BLaER1 (cell line): Measurements from ENCODE around the gene MGAT3.

ENCODE experiments used
- H3K27ac ChIP-seq: shearing (Covaris generic); formaldehyde crosslinking; 2 replicates; pipeline ENCODE4 v1.8.1; 2022
- H3K27me3 ChIP-seq: shearing (Covaris generic); formaldehyde crosslinking; 2 replicates; pipeline ENCODE4 v1.8.1; 2022
- H3K36me3 ChIP-seq: shearing (Covaris generic); formaldehyde crosslinking; 2 replicates; pipeline ENCODE4 v1.8.1; 2022
- H3K4me1 ChIP-seq: shearing (Covaris generic); formaldehyde crosslinking; 2 replicates; pipeline ENCODE4 v1.8.1; 2022
- H3K4me2 ChIP-seq: shearing (Covaris generic); formaldehyde crosslinking; 2 replicates; pipeline ENCODE4 v1.8.1; 2022
- H3K4me3 ChIP-seq: shearing (Covaris generic); formaldehyde crosslinking; 2 replicates; pipeline ENCODE4 v1.8.1; 2022
- H3K9ac ChIP-seq: shearing (Covaris generic); formaldehyde crosslinking; 2 replicates; pipeline ENCODE4 v1.8.1; 2022
- H3K9me3 ChIP-seq: shearing (Covaris generic); formaldehyde crosslinking; 2 replicates; pipeline ENCODE4 v1.8.1; 2022
- H4K20me1 ChIP-seq: shearing (Covaris generic); formaldehyde crosslinking; 2 replicates; pipeline ENCODE4 v1.8.1; 2022
- Cebpa-rat ChIP-seq: shearing (Covaris generic); IDR thresholded peaks from 2 replicates; pipeline ENCODE4 v1.8.1; 2022

Gene MGAT3

GRCh38 chr22:39492186-39492585 lies 35.4 kb downstream of the MGAT3 start:
- Histone ChIP-seq H3K9me3 (no peaks in the 10 kb centered on the region), H3K36me3 (peaks cover 16% of the 10 kb centered on the region), H3K4me2 (no peak overlapping the region), H3K27me3 (no peaks in the 10 kb centered on the region), H4K20me1 (no peaks in the 10 kb centered on the region), H3K4me1 (peaks cover 39% of the 10 kb centered on the region), H3K4me3 (no peak overlapping the region), H3K27ac (no peak overlapping the region), H3K9ac (no peak overlapping the region)
- no peak for TF ChIP-seq Cebpa-rat

DNA sequence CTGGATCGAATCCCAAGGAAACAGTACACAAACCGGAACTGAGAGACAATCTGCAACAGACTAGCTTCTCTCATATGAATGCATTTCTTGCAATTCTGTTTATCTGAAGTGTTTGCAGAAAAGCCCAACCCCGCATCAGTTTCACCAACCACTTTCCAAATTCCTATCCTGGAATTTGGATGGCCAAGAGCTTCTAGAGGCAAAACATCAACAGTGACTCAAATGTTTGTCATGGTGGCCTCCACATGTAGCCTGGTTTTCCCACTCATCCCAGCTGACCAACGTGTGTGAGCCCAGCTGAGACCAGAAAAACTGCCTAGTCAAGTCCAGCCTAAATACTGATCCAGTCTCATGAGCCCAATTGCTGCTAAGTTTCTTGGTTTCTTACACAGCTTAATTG lies 36.9 kb downstream of the MGAT3 start:
- no peak for TF ChIP-seq Cebpa-rat
- Histone ChIP-seq H3K4me1 (peaks cover 39% of the 10 kb centered on the region), H3K27ac (no peak overlapping the region), H3K36me3 (no peaks in the 10 kb centered on the region; the same call in 1 of the 2 replicates), H3K27me3 (no peaks in the 10 kb centered on the region), H3K4me2 (no peak overlapping the region), H3K9ac (no peak overlapping the region), H4K20me1 (no peaks in the 10 kb centered on the region), H3K4me3 (no peak overlapping the region), H3K9me3 (no peaks in the 10 kb centered on the region)

DNA sequence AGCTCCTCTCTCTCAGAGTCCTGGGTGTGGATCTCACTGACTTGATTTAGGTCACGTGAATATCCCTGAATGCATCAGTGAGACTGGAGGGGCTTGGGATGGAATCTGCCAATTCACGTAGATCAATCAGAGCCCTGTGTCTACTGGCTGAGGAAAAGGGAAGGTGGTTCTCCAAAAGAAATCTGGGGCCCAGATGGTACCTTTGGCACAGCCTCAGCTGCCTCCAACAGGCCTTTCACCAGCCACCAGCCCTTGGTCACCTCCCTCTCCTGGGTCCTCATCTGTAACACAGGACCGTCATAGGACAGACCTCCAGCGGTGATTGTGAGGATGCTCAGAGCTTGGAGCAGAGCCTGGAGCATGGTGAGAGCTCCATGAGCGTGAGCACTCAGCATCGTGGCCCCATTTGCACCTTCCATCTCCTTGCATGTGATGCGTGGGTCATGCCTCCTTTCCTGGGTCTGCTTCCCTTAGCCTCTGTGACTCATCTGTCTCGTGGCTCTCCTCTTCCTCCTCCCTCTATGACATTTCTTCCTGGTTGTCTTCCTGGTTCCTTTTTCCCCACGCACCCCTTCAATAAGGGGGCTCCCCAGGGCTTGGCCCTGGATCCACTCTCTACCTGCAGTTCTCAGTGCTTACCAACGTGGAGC lies 37.8 kb downstream of the MGAT3 start:
- H3K4me2 ChIP-seq = no peak overlapping the region

DNA sequence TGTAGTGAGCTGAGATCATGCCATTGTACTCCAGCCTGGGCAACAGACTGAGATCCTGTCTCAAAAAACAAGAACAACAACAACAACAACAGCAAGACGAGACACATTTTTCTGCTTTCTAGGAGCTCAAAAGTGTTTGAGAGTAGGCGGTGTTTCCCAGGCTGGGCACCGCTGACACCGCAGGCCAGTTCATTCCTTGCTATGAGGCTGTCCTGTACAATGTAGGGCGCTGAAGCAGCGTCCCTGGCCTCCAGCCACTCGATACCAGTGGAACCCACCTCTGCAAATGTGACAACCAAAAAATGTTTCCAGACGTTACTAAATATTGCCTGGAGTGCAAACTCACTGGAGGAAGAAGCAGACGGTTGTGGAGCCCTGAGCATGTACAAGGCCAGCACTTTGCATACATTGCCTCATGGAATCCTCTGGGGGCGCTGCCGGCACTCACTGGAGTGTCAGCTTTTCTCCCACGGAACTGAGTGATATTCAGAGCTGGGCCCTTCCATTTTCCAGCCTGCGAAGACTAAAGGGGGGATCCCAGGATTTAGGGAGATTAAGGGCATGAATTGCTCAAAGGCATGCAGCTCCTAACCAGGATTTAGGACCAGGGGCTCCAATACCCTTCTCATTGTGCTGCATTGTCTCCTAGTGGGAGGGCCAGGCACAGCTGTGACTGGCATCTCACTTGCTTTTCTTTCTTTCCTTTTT lies 39.5 kb downstream of the MGAT3 start:
- Histone ChIP-seq H3K27me3 (no peaks in the 10 kb centered on the region), H3K4me2 (peak overlapping the region; percentile 50), H3K27ac (0 out of 2 replicates have a peak overlapping the region, but pooled peaks have one; percentile 22), H3K9ac (no peak overlapping the region), H3K36me3 (no peaks in the 10 kb centered on the region), H4K20me1 (no peaks in the 10 kb centered on the region), H3K4me3 (no peak overlapping the region), H3K4me1 (peaks cover 26% of the 10 kb centered on the region), H3K9me3 (no peaks in the 10 kb centered on the region)
- TF ChIP-seq Cebpa-rat = no peak

More for the DNA sequence above, 37.8 kb downstream of the MGAT3 start:
- no peak overlapping the region for H3K4me3 ChIP-seq
- H3K9me3 ChIP-seq = no peaks in the 10 kb centered on the region
- no peaks in the 10 kb centered on the region for H3K36me3 ChIP-seq
- H3K27me3 ChIP-seq = no peaks in the 10 kb centered on the region
- no peaks in the 10 kb centered on the region for H4K20me1 ChIP-seq
- H3K27ac ChIP-seq = no peak overlapping the region
- 0 out of 2 replicates have a peak overlapping the region, but pooled peaks have one; percentile 12 for H3K9ac ChIP-seq
- H3K4me1 ChIP-seq = peaks cover 33% of the 10 kb centered on the region
- no peak for TF ChIP-seq Cebpa-rat

DNA sequence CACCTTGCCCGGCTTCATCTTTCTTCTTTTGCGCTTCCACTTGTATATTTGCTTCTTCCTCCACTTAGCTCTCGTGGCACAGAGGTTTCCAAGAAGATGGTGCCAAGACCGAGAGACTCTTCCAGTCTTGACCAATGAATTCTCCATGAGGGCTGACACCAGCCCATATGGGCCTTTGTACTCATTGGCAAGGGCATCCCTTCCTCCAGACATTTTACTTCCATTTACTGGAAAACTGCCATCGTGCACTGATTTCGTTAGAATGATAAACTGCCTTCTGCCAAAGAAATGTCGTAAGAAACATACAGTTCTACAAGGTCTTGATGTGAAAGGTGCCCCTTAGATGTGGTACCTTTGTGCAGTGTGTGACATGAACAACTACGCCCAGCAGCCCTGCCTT lies 40.6 kb downstream of the MGAT3 start:
- H3K27me3 ChIP-seq = no peaks in the 10 kb centered on the region
- no peak for TF ChIP-seq Cebpa-rat

DNA sequence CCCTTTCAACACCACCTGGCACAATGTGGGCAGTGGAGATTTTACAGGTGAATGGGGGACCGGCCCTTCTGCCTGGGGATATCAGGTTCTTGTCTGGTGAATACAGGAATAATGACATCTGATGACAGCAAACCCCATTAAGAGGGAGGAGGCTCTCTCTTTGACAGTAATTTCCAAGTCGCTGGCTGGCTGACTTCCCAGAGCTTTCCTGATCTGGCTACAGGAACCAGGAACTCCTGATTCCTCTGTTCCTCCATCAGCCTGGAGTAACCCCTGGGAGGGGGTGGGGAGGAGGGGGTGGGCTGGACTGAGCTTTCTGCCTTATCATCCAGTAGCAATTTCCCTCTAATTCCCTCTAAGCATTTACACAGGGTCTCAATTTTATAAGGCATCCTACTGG lies 41.6 kb downstream of the MGAT3 start:
- Histone ChIP-seq H3K27ac (no peak overlapping the region), H3K4me2 (no peak overlapping the region)

More for the DNA sequence above, 40.6 kb downstream of the MGAT3 start:
- Histone ChIP-seq H3K9me3 (no peaks in the 10 kb centered on the region), H3K27ac (no peak overlapping the region), H4K20me1 (no peaks in the 10 kb centered on the region), H3K4me3 (no peak overlapping the region), H3K4me2 (no peak overlapping the region), H3K4me1 (peaks cover 31% of the 10 kb centered on the region), H3K36me3 (no peaks in the 10 kb centered on the region), H3K9ac (no peak overlapping the region)

DNA sequence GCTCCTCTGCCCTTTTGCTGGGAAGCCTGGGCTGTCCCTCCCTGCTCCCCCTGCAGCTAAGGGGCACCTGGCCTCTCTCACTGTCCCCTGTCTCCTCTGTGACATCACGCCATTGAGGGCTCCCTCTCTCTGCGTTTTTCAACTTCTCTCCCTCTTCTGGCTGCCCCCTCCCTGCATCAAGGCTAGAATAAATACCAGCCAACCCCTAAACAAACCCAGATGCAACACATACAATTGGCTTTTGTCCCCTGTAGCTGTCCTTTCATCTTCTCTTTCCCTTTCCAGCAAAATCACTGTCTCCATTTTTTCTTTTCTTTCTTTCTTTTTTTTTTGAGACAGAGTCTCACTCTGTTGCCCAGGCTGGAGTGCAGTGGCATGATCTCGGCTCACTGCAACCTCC lies 42.0 kb downstream of the MGAT3 start:
- no peaks in the 10 kb centered on the region for H3K9me3 ChIP-seq
- H4K20me1 ChIP-seq = peaks cover 10% of the 10 kb centered on the region
- no peak overlapping the region for H3K4me2 ChIP-seq
- H3K27ac ChIP-seq = no peak overlapping the region
- H3K9ac ChIP-seq = no peak overlapping the region
- H3K36me3 ChIP-seq = peaks cover 3% of the 10 kb centered on the region
- TF ChIP-seq Cebpa-rat = no peak
- H3K4me3 ChIP-seq = no peak overlapping the region
- no peaks in the 10 kb centered on the region for H3K27me3 ChIP-seq
- peaks cover 42% of the 10 kb centered on the region for H3K4me1 ChIP-seq

More for the DNA sequence above, 41.6 kb downstream of the MGAT3 start:
- H3K9me3 ChIP-seq = no peaks in the 10 kb centered on the region
- no peaks in the 10 kb centered on the region for H3K36me3 ChIP-seq
- H3K4me3 ChIP-seq = no peak overlapping the region
- H4K20me1 ChIP-seq = peaks cover 6% of the 10 kb centered on the region
- no peak overlapping the region for H3K9ac ChIP-seq
- no peak for TF ChIP-seq Cebpa-rat
- no peaks in the 10 kb centered on the region for H3K27me3 ChIP-seq
- peaks cover 38% of the 10 kb centered on the region for H3K4me1 ChIP-seq

- no peak for TF ChIP-seq Cebpa-rat
Measured at GRCh38 chr22:39500101-39500500, 43.3 kb downstream of the MGAT3 start.

GRCh38 chr22:39501644-39502108 lies 44.9 kb downstream of the MGAT3 start:
- TF ChIP-seq Cebpa-rat = no peak
- Histone ChIP-seq H3K9me3 (no peaks in the 10 kb centered on the region), H3K9ac (0 out of 2 replicates have a peak overlapping the region, but pooled peaks have one; percentile 92), H3K4me2 (peak overlapping the region; percentile 99), H3K36me3 (peaks cover 32% of the 10 kb centered on the region), H3K27ac (peak overlapping the region; percentile 84), H3K4me3 (peak overlapping the region; percentile 86), H4K20me1 (peaks cover 39% of the 10 kb centered on the region), H3K27me3 (no peaks in the 10 kb centered on the region), H3K4me1 (peaks cover 37% of the 10 kb centered on the region)

More at GRCh38 chr22:39500101-39500500, 43.3 kb downstream of the MGAT3 start:
- H3K9me3 ChIP-seq = no peaks in the 10 kb centered on the region
- peaks cover 45% of the 10 kb centered on the region for H3K4me1 ChIP-seq
- no peak overlapping the region for H3K4me2 ChIP-seq
- peaks cover 16% of the 10 kb centered on the region for H3K36me3 ChIP-seq
- H3K27me3 ChIP-seq = no peaks in the 10 kb centered on the region
- no peak overlapping the region for H3K9ac ChIP-seq
- H3K27ac ChIP-seq = no peak overlapping the region
- H4K20me1 ChIP-seq = peaks cover 23% of the 10 kb centered on the region
- H3K4me3 ChIP-seq = no peak overlapping the region
